ENCODE results near the gene THBS3.

DNA sequence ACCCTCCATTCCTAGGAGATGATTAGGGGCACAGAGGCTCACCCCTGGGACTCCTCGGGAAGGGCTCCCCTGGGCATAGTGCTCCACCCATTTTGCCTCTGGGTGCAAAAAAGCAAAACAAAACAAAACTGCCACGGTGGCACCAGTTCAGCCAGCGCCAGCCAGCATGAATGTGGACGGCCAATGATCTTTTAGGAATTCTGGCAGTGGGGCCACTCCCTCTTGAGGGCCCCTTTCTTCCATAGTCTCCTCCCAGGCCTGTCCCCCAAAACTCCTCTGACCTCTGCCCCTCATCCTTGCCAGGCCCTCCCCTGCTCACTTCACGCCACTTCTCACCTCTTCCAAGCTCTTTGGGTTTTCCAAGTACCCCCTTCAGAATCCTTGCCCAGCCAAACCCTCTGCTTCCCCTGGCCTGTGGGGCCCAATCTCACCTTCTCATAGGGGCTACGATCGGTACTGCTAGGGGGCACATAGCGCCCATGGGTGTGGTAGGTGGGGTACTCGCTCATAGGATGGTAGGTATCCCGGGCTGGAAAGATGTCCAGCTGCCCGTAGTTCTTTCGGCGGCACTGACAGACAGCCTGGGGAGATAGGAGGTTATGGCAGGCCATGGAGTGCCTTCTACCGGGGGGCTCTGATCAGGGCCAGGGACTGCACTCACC, 20.8 kb downstream of the THBS3 start:
- TF ChIP-seq POLR2A (IDR thresholded peaks at IDR 0.05; ENCODE audit: low read depth, low read length) (no peak), TAF1 (IDR thresholded peaks at IDR 0.05; ENCODE audit: low read depth, low read length) (no peak), POLR2AphosphoS5 (IDR thresholded peaks at IDR 0.05; ENCODE audit: low read depth, low read length) (no peak), PAX5 (IDR thresholded peaks at IDR 0.05; ENCODE audit: insufficient read depth, low read length, severe bottlenecking) (no peak)

All from GM12891 (cell line).